Neural crest cell (in vitro differentiated cells): ENCODE measurements around the gene OPTC. TPM values are rescaled to one million over a fixed set of nuclear protein-coding genes. Genes with fewer than 3 reads are reported as not detected.

Source experiments
- DNase-seq: peaks from one replicate; pipeline ENCODE4 v3.0.0; 2021; ENCODE audit warnings: low read depth, mixed read lengths, low spot score
- H3K27ac Mint-ChIP-seq: one replicate; pipeline ENCODE4 v1.8.0; 2021; ENCODE audit warnings: mild to moderate bottlenecking, mixed read lengths; ENCODE audit not compliant: unreplicated experiment
- H3K27me3 Mint-ChIP-seq: 2 replicates; pipeline ENCODE4 v1.8.0; 2021; ENCODE audit warnings: low read depth, mild to moderate bottlenecking, mixed read lengths
- H3K36me3 Mint-ChIP-seq: 2 replicates; pipeline ENCODE4 v1.8.0; 2021; ENCODE audit warnings: low read depth, mild to moderate bottlenecking, mixed read lengths
- H3K4me1 Mint-ChIP-seq: 2 replicates; pipeline ENCODE4 v1.8.0; 2021; ENCODE audit warnings: mixed read lengths
- H3K4me3 Mint-ChIP-seq: one replicate; pipeline ENCODE4 v1.8.0; 2021; ENCODE audit warnings: mild to moderate bottlenecking, mixed read lengths
- H3K9me3 Mint-ChIP-seq: 2 replicates; pipeline ENCODE4 v1.8.0; 2021; ENCODE audit warnings: mixed read lengths
- CTCF ChIP-seq: fragments of 200-600 bp; sonication (generic); conservative IDR thresholded peaks from 2 replicates; pipeline ENCODE4 v1.5.0; 2021; ENCODE audit warnings: antibody characterized with exemption, mild to moderate bottlenecking
- total RNA-seq: library from RNA; stranded (reverse); gene quantifications from 2 replicates; pipeline ENCODE4 v1.2.1, GENCODE V29; 2021

The OPTC gene
- total RNA-seq, 1 donor from 2014 or later: not detected

- Mint-ChIP-seq H3K4me1 (peaks cover 35% of the 10 kb centered on the region), H3K9me3 (peaks cover 3% of the 10 kb centered on the region), H3K4me3 (no peak overlapping the region), H3K27ac (no peak overlapping the region), H3K36me3 (no peaks in the 10 kb centered on the region), H3K27me3 (peaks cover 9% of the 10 kb centered on the region)
- DNase-seq: no peak
- no peak for TF ChIP-seq CTCF
Measured at GRCh38 chr1:203462878-203463277, 31.1 kb upstream of the OPTC start.

GRCh38 chr1:203463469-203464062 is 30.4 kb upstream of the OPTC start:
- peaks cover 9% of the 10 kb centered on the region for H3K27me3 Mint-ChIP-seq
- H3K4me3 Mint-ChIP-seq: no peak overlapping the region
- no peak for TF ChIP-seq CTCF
- no peaks in the 10 kb centered on the region for H3K36me3 Mint-ChIP-seq
- no peak for DNase-seq
- H3K9me3 Mint-ChIP-seq: no peaks in the 10 kb centered on the region
- H3K27ac Mint-ChIP-seq: peak overlapping the region; percentile 52
- peaks cover 35% of the 10 kb centered on the region for H3K4me1 Mint-ChIP-seq

GRCh38 chr1:203464226-203464625 is 29.7 kb upstream of the OPTC start:
- H3K4me3 Mint-ChIP-seq: no peak overlapping the region
- peaks cover 9% of the 10 kb centered on the region for H3K27me3 Mint-ChIP-seq
- peaks cover 35% of the 10 kb centered on the region for H3K4me1 Mint-ChIP-seq
- TF ChIP-seq CTCF: no peak
- H3K27ac Mint-ChIP-seq: no peak overlapping the region
- DNase-seq: no peak
- no peaks in the 10 kb centered on the region for H3K36me3 Mint-ChIP-seq
- no peaks in the 10 kb centered on the region for H3K9me3 Mint-ChIP-seq

GRCh38 chr1:203464743-203465142 is 29.2 kb upstream of the OPTC start:
- TF ChIP-seq CTCF: no peak
- Mint-ChIP-seq H3K4me3 (no peak overlapping the region), H3K27ac (no peak overlapping the region)

GRCh38 chr1:203465146-203465798 is 28.7 kb upstream of the OPTC start:
- TF ChIP-seq CTCF: no peak
- no peaks in the 10 kb centered on the region for H3K36me3 Mint-ChIP-seq
- peaks cover 32% of the 10 kb centered on the region for H3K4me1 Mint-ChIP-seq
- no peak for DNase-seq
- H3K4me3 Mint-ChIP-seq: no peak overlapping the region
- no peaks in the 10 kb centered on the region for H3K9me3 Mint-ChIP-seq
- peaks cover 9% of the 10 kb centered on the region for H3K27me3 Mint-ChIP-seq
- H3K27ac Mint-ChIP-seq: peak overlapping the region; percentile 48

More at GRCh38 chr1:203464743-203465142, 29.2 kb upstream of the OPTC start:
- peaks cover 9% of the 10 kb centered on the region for H3K27me3 Mint-ChIP-seq
- no peaks in the 10 kb centered on the region for H3K36me3 Mint-ChIP-seq
- H3K4me1 Mint-ChIP-seq: peaks cover 35% of the 10 kb centered on the region
- DNase-seq: no peak
- no peaks in the 10 kb centered on the region for H3K9me3 Mint-ChIP-seq
